Bronchial epithelial cell (primary cell): ENCODE measurements around the gene MRPL18. TPM values are rescaled to one million over a fixed set of nuclear protein-coding genes. Genes with fewer than 3 reads are reported as not detected.
A peak's percentile ranks its signal among the peaks of the same experiment; 100 is the strongest.
"Not testable (repeated sequence)": the region's sequence is repeated elsewhere in the genome, so short reads cannot be mapped to it uniquely, and the experiment has no call there.

Source experiments
- DNase-seq: peaks from one replicate; pipeline ENCODE4 v3.0.0-alpha.2; 2010; ENCODE audit warnings: low read depth
- FAIRE-seq: peaks from 2 replicates; lab custom pipeline; 2011; peaks lifted over from hg19 to GRCh38; lab: Jason Lieb, UNC
- H3K27me3 ChIP-seq: 2 replicates; pipeline ENCODE4 v1.5.1; 2011; ENCODE audit warnings: low read length; ENCODE audit not compliant: control insufficient read depth, insufficient read depth
- H3K36me3 ChIP-seq: 2 replicates; pipeline ENCODE4 v1.5.1; 2011; ENCODE audit warnings: low read length; ENCODE audit not compliant: control insufficient read depth, insufficient read depth
- H3K4me3 ChIP-seq: 2 replicates; pipeline ENCODE4 v1.5.1; 2011; ENCODE audit warnings: mild to moderate bottlenecking, low read depth, low read length, control low read depth
- total RNA-seq: library from RNA; depleted of rRNA; stranded (reverse); fragments of >200 nt; gene quantifications from 2 replicates; pipeline ENCODE4 v1.2.1, GENCODE V29; 2014
- TF ChIP-seq, protein P1 (sequence below): IDR thresholded peaks from 2 replicates; pipeline ENCODE4 v1.5.1; 2011; ENCODE audit warnings: mild to moderate bottlenecking, moderate library complexity, low read length, control low read depth, inconsistent platforms; ENCODE audit not compliant: insufficient read depth, severe bottlenecking

The MRPL18 gene
- total RNA-seq, 1 donor from 2014 or later, result 59.8 TPM

DNA sequence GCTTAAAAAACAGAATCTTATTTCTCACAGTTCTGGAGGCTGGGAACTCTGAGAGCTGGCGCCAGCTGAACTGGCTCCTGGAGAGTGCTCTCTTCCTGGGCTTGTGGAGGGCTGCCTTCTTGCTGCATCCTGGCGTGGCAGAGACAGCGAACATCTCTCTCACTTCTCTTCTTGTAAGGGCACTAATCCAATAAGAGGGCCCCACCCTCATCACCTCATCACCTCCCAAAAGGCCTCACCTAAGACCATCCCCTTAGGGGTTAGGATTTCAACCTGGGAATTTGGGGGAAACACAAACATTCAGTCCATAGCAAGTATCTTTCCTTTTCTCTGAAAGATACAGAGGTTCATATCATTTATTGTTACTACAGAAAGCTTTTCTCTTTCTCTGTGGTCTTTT lies 33.7 kb downstream of the MRPL18 start:
- Histone ChIP-seq H3K27me3 (peaks cover 4% of the 10 kb centered on the region), H3K36me3 (no peaks in the 10 kb centered on the region), H3K4me3 (no peak overlapping the region)
- no peak for FAIRE-seq
- TF ChIP-seq, protein P1, sequence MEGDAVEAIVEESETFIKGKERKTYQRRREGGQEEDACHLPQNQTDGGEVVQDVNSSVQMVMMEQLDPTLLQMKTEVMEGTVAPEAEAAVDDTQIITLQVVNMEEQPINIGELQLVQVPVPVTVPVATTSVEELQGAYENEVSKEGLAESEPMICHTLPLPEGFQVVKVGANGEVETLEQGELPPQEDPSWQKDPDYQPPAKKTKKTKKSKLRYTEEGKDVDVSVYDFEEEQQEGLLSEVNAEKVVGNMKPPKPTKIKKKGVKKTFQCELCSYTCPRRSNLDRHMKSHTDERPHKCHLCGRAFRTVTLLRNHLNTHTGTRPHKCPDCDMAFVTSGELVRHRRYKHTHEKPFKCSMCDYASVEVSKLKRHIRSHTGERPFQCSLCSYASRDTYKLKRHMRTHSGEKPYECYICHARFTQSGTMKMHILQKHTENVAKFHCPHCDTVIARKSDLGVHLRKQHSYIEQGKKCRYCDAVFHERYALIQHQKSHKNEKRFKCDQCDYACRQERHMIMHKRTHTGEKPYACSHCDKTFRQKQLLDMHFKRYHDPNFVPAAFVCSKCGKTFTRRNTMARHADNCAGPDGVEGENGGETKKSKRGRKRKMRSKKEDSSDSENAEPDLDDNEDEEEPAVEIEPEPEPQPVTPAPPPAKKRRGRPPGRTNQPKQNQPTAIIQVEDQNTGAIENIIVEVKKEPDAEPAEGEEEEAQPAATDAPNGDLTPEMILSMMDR, result no peak
- DNase-seq, result no peak

DNA sequence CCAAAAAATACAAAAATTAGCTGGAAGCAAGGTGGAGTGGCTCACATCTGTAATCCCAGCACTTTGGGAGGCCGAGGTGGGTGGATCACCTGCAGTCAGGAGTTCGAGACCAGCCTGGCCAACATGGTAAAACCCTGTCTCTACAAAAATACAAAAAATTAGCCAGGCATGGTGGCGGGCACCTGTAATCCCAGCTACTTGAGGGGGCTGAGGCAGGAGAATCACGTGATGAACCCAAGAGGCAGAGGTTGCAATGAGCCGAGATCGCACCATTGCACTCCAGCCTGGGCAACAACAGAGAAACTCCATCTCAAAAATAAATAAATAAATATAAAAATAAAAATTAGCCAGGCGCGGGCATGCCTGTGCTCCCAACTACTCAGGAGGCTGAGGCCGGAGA lies 34.4 kb downstream of the MRPL18 start:
- DNase-seq, H3K36me3 ChIP-seq, H3K27me3 ChIP-seq, H3K4me3 ChIP-seq, FAIRE-seq: not testable (repeated sequence)

DNA sequence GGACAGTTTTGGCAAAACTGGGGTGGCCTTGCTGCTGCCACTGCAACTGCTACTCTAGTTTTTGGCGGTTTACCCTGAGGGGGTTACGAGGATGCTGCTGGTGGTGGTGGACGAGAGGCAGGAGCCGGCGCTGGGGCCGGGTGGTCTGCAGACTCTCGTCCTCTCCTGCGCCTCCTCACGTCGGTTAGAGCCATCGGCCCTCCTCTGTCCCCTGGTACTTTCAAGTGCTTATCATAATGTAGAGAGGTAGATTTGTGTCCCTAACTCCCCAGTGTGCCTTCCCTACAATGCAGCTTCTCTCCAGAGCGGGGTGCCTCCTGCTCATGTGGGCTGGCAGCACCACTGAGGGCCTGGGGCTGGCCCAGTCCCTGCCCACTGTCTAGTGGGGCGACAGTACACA lies 35.7 kb downstream of the MRPL18 start:
- DNase-seq, result no peak
- H3K4me3 ChIP-seq, result no peak overlapping the region
- no peak for FAIRE-seq
- TF ChIP-seq, protein P1, result no peak
- no peaks in the 10 kb centered on the region for H3K27me3 ChIP-seq
- H3K36me3 ChIP-seq, result no peaks in the 10 kb centered on the region

DNA sequence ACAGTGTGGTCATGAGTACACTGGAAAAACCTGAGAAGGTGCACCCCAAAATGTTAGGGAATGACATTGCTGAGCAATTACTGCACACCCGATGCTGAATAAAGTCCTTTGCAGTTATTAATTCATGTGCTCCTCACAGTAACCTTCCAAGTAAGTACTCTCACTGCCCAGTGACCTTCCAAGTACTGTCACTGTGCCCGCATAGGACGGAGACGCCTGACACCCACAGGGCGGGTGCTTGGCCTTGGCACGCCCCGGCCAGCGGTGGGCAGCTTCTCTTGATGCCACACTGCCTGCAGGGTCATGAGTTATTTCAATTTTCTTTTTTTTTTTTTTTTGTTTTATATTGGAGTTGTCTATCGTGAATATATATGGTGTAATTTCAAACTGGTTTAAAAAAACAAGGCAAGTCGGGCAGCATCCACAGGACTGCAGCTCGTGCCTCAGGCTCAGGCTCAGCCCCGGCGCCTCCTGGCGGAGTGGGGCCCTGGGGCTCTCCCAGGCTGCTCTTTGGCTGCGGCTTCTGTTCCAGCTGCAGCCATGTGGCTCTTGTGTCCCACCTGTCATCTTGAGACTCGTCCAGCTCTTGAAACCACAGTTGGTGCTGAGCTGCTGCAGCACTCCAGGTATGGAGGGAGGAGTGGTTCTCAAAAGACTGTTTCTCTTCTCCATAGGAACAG lies 36.8 kb downstream of the MRPL18 start:
- no peaks in the 10 kb centered on the region for H3K27me3 ChIP-seq
- no peak for FAIRE-seq
- H3K4me3 ChIP-seq, result no peak overlapping the region
- H3K36me3 ChIP-seq, result no peaks in the 10 kb centered on the region
- DNase-seq, result no peak
- TF ChIP-seq, protein P1, result no peak

DNA sequence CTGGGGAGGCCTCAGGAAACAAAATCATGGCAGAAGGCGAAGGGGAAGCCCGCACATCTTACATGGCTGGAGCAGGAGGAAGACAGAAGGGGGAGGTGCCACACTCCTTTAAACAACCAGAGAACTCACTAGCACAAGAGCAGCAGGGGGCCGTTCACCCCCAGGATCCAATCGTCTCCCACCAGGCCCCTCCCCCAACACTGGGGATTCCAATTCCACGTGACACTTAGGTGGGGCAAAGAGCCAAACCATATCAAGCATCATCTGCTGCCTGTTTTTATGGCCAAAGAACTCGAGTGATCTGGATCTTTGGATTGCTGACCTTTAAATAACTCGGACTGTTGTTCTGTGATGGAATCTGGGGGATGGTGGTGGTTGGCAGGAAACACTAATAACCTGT lies 37.8 kb downstream of the MRPL18 start:
- Histone ChIP-seq H3K36me3 (no peaks in the 10 kb centered on the region), H3K4me3 (no peak overlapping the region), H3K27me3 (no peaks in the 10 kb centered on the region)
- no peak for DNase-seq
- no peak for FAIRE-seq
- TF ChIP-seq, protein P1, result no peak

DNA sequence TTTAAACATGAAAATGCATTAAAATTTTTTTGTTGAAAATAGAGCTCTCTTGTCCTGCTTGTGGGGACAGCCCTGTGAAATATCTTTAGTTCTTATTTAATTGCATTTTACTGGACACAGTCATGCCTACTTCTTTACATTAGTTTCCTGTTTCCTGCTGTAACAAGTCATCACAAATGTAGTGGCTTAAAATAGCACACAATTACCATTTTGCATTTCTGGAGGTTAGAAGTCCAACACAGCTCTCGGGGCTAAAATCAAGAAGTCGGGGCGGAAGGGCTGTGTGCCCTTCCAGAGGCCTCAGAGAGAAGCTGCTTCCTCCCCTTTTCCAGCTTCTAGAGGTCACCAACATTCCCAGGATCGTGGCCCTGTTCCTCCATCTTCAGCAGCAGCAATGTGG lies 39.3 kb downstream of the MRPL18 start:
- FAIRE-seq (no peak), DNase-seq (peak; percentile 68)
- H3K36me3 ChIP-seq, result no peaks in the 10 kb centered on the region
- H3K27me3 ChIP-seq, result no peaks in the 10 kb centered on the region
- TF ChIP-seq, protein P1, result no peak
- H3K4me3 ChIP-seq, result no peak overlapping the region
